ENCODE measurements around the gene CCL28.

DNA sequence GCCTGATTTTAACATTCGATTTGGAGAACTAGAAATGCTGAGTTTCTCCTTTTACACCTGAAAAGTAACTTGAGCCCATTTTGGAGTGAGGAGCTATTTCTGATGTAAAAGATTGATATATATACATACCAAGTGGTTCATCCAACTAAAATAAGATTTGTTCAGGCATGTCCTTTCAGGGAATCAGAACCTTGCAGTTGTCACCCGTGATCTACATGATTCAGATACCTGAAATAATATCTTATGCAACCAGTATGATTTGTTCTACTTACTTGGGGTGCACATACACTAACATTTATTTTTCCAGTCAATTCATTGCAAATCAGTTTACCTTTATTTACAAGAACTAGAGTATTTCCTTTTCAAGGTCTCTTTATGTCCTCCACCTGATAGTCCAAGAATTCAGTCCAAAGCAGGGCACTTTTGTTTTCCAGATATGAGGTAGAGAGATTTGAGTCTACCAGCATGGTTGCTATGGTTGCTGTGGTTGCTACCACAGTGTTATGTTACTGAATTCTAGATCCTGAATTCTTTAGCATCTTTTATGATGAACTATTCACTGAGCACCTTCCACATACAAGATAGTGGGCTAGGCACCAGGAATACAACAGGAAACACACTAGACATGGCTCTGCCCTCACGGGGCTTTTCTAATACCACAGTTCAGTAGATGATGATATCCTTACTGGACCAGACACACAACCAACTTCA lies 49.3 kb downstream of the CCL28 start:
- TF ChIP-seq POLR2A (IDR thresholded peaks at IDR 0.05; ENCODE audit: low read length) (no peak), KDM1A (IDR thresholded peaks at IDR 0.05; ENCODE audit: low read depth) (no peak), RFX5 (IDR thresholded peaks at IDR 0.05) (no peak), HDAC2 (IDR thresholded peaks at IDR 0.05) (no peak), EP300 (IDR thresholded peaks at IDR 0.05) (no peak), RARB (CRISPR knock-in tag; IDR thresholded peaks at IDR 0.05) (no peak), SREBF2 (IDR thresholded peaks at IDR 0.05) (no peak), CHD4 (IDR thresholded peaks at IDR 0.05; ENCODE audit: borderline replicate concordance) (no peak), CHD2 (IDR thresholded peaks at IDR 0.05; ENCODE audit: low read length, partially characterized antibody) (no peak), ZFP36 (IDR thresholded peaks at IDR 0.05; ENCODE audit: borderline replicate concordance, partially characterized antibody) (no peak)
- TF ChIP-seq, protein P1, sequence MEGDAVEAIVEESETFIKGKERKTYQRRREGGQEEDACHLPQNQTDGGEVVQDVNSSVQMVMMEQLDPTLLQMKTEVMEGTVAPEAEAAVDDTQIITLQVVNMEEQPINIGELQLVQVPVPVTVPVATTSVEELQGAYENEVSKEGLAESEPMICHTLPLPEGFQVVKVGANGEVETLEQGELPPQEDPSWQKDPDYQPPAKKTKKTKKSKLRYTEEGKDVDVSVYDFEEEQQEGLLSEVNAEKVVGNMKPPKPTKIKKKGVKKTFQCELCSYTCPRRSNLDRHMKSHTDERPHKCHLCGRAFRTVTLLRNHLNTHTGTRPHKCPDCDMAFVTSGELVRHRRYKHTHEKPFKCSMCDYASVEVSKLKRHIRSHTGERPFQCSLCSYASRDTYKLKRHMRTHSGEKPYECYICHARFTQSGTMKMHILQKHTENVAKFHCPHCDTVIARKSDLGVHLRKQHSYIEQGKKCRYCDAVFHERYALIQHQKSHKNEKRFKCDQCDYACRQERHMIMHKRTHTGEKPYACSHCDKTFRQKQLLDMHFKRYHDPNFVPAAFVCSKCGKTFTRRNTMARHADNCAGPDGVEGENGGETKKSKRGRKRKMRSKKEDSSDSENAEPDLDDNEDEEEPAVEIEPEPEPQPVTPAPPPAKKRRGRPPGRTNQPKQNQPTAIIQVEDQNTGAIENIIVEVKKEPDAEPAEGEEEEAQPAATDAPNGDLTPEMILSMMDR (IDR thresholded peaks at IDR 0.05): no peak
- TF ChIP-seq, protein P2, sequence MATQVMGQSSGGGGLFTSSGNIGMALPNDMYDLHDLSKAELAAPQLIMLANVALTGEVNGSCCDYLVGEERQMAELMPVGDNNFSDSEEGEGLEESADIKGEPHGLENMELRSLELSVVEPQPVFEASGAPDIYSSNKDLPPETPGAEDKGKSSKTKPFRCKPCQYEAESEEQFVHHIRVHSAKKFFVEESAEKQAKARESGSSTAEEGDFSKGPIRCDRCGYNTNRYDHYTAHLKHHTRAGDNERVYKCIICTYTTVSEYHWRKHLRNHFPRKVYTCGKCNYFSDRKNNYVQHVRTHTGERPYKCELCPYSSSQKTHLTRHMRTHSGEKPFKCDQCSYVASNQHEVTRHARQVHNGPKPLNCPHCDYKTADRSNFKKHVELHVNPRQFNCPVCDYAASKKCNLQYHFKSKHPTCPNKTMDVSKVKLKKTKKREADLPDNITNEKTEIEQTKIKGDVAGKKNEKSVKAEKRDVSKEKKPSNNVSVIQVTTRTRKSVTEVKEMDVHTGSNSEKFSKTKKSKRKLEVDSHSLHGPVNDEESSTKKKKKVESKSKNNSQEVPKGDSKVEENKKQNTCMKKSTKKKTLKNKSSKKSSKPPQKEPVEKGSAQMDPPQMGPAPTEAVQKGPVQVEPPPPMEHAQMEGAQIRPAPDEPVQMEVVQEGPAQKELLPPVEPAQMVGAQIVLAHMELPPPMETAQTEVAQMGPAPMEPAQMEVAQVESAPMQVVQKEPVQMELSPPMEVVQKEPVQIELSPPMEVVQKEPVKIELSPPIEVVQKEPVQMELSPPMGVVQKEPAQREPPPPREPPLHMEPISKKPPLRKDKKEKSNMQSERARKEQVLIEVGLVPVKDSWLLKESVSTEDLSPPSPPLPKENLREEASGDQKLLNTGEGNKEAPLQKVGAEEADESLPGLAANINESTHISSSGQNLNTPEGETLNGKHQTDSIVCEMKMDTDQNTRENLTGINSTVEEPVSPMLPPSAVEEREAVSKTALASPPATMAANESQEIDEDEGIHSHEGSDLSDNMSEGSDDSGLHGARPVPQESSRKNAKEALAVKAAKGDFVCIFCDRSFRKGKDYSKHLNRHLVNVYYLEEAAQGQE (IDR thresholded peaks at IDR 0.05): no peak
